Testis (tissue), 2 donors: ENCODE measurements around the gene SSBP1.

Experiments
- CTCF ChIP-seq, 3 experiments: fragments of 450-650 bp in 2 of 3; fragments of 200-600 bp in 1 of 3; sonication (generic) in 1 of 3; IDR thresholded peaks; one replicate each; pipeline ENCODE4 v1.5.1; 2016 to 2019; ENCODE audit warnings: antibody characterized with exemption in 3 of 3, mild to moderate bottlenecking in 2 of 3, moderate library complexity in 1 of 3
- POLR2A ChIP-seq: fragments of 450-650 bp; IDR thresholded peaks from one replicate; pipeline ENCODE4 v1.6.1; 2017; ENCODE audit warnings: antibody characterized with exemption, mild to moderate bottlenecking, moderate library complexity

GRCh38 chr7:141742229-141742628, 4.1 kb downstream of the SSBP1 start:
- TF ChIP-seq CTCF (IDR thresholded peaks at IDR 0.05), result no peak
- no peak for TF ChIP-seq POLR2A
